IMR-90 (cell line): ENCODE data around the gene USP25. TPM values are rescaled to one million over a fixed set of nuclear protein-coding genes. Genes with fewer than 3 reads are reported as not detected.

Source experiments
- ATAC-seq: fragments of 200-7000 bp; cut with Tn5 transposase; 2 replicates; pipeline ENCODE4 v1.9.1; 2020; ENCODE audit warnings: low read depth, mild to moderate bottlenecking, moderate library complexity
- BruUV-seq: library from RNA; stranded (reverse); fragments of 400-500 nt; replicated peaks from 2 replicates; lab custom pipeline; 2021; lab: Mats Ljungman, UMichigan
- CTCF ChIA-PET: fragments of 300-600 bp; formaldehyde crosslinking; extraction: SDS; loops from one replicate; lab custom pipeline; 2021; ENCODE audit warnings: antibody characterized with exemption; lab: Yijun Ruan, JAX
- POLR2A ChIA-PET: fragments of 300-600 bp; sonication (Branson Sonifier 250); formaldehyde crosslinking; loops from one replicate; lab custom pipeline; 2022; ENCODE audit warnings: antibody characterized with exemption; ENCODE audit not compliant: unreplicated experiment; lab: Charles Lee
- DNase-seq: peaks from one replicate; pipeline ENCODE4 v3.0.0; 2013
- H2AFZ ChIP-seq: replicated peaks from 2 replicates; pipeline ENCODE3; 2013; ENCODE audit warnings: low read length, mild to moderate bottlenecking; ENCODE audit not compliant: poor library complexity
- H2AK5ac ChIP-seq: 2 replicates; pipeline ENCODE4 v1.6.1; 2013; ENCODE audit warnings: low read depth, low read length, inconsistent platforms
- H2AK9ac ChIP-seq: replicated peaks from 2 replicates; pipeline ENCODE3; 2013; ENCODE audit warnings: mild to moderate bottlenecking, low read depth, low read length, moderate library complexity; ENCODE audit not compliant: poor library complexity
- H2BK120ac ChIP-seq: 2 replicates; pipeline ENCODE4 v1.6.1; 2013; ENCODE audit warnings: low read depth, low read length, inconsistent platforms
- H2BK15ac ChIP-seq: 3 replicates; pipeline ENCODE4 v1.6.1; 2013; ENCODE audit warnings: low read depth, low read length, inconsistent platforms
- H2BK20ac ChIP-seq: 2 replicates; pipeline ENCODE4 v1.6.1; 2013; ENCODE audit warnings: low read depth, mild to moderate bottlenecking, inconsistent platforms, low read length, moderate library complexity
- H2BK5ac ChIP-seq: 2 replicates; pipeline ENCODE4 v1.6.1; 2013; ENCODE audit warnings: mild to moderate bottlenecking, low read depth, low read length, inconsistent platforms; ENCODE audit not compliant: poor library complexity, severe bottlenecking
- H3K14ac ChIP-seq: replicated peaks from 2 replicates; pipeline ENCODE4 v1.6.1; 2013; ENCODE audit warnings: low read depth, low read length, inconsistent platforms
- H3K18ac ChIP-seq: 2 replicates; pipeline ENCODE4 v1.6.1; 2013; ENCODE audit warnings: low read depth, low read length, control low read depth
- H3K23ac ChIP-seq: 2 replicates; pipeline ENCODE4 v1.6.1; 2013; ENCODE audit warnings: low read depth, low read length, inconsistent platforms
- H3K27ac ChIP-seq: 2 replicates; pipeline ENCODE4 v1.5.1; 2013; ENCODE audit warnings: mild to moderate bottlenecking, control low read depth, low read length; ENCODE audit not compliant: insufficient read depth
- H3K27me3 ChIP-seq: 2 replicates; pipeline ENCODE4 v1.6.1; 2013; ENCODE audit warnings: low read length; ENCODE audit not compliant: control insufficient read depth, insufficient read depth
- H3K36me3 ChIP-seq: 2 replicates; pipeline ENCODE4 v1.6.1; 2013; ENCODE audit warnings: low read length, mixed read lengths; ENCODE audit not compliant: control insufficient read depth, insufficient read depth
- H3K4ac ChIP-seq: 2 replicates; pipeline ENCODE4 v1.6.1; 2013; ENCODE audit warnings: low read depth, low read length, inconsistent platforms
- H3K4me1 ChIP-seq: 2 replicates; pipeline ENCODE4 v1.6.1; 2013; ENCODE audit warnings: low read length, mixed read lengths; ENCODE audit not compliant: control insufficient read depth, insufficient read depth
- H3K4me2 ChIP-seq: 2 replicates; pipeline ENCODE4 v1.6.1; 2013; ENCODE audit warnings: low read depth, mild to moderate bottlenecking, control low read depth, low read length, moderate library complexity
- H3K4me3 ChIP-seq: 2 replicates; pipeline ENCODE4 v1.5.1; 2013; ENCODE audit warnings: low read depth, mild to moderate bottlenecking, control low read depth, low read length, moderate library complexity; ENCODE audit not compliant: insufficient read depth
- H3K56ac ChIP-seq: 2 replicates; pipeline ENCODE4 v1.6.1; 2013; ENCODE audit warnings: low read length, inconsistent platforms; ENCODE audit not compliant: insufficient read depth; ENCODE audit errors: extremely low read depth
- H3K79me1 ChIP-seq, 2 experiments: 2 replicates each; pipeline ENCODE4 v1.6.1; 2013; ENCODE audit warnings: low read length in 2 of 2, inconsistent platforms in 1 of 2, low read depth in 1 of 2
- H3K9ac ChIP-seq: 2 replicates; pipeline ENCODE4 v1.6.1; 2013; ENCODE audit warnings: low read depth, low read length, control low read depth
- H3K9me1 ChIP-seq: 2 replicates; pipeline ENCODE4 v1.6.1; 2013; ENCODE audit warnings: low read length, inconsistent platforms; ENCODE audit not compliant: insufficient read depth
- H3K9me3 ChIP-seq: 2 replicates; pipeline ENCODE4 v1.6.1; 2013; ENCODE audit warnings: low read length; ENCODE audit not compliant: control insufficient read depth, insufficient read depth
- H4K20me1 ChIP-seq: 2 replicates; pipeline ENCODE4 v1.6.1; 2013; ENCODE audit warnings: low read length, inconsistent platforms; ENCODE audit not compliant: insufficient read depth
- H4K5ac ChIP-seq: 2 replicates; pipeline ENCODE4 v1.6.1; 2013; ENCODE audit warnings: mild to moderate bottlenecking, low read depth, low read length, control low read depth
- H4K8ac ChIP-seq, 2 experiments: 2 replicates each; pipeline ENCODE4 v1.6.1; 2013; ENCODE audit warnings: low read depth in 2 of 2, low read length in 2 of 2, control low read depth in 1 of 2, inconsistent platforms in 1 of 2
- H4K91ac ChIP-seq: 2 replicates; pipeline ENCODE4 v1.6.1; 2013; ENCODE audit warnings: low read depth, low read length, inconsistent platforms; ENCODE audit not compliant: insufficient read depth
- BHLHE40 ChIP-seq: fragments of 150-350 bp; IDR thresholded peaks from 2 replicates; pipeline ENCODE4 v1.6.1; 2016; ENCODE audit warnings: mild to moderate bottlenecking, low read depth, low read length
- CEBPB ChIP-seq: IDR thresholded peaks from 2 replicates; pipeline ENCODE4 v1.6.1; 2012; ENCODE audit warnings: low read depth, low read length, improper control_type of control experiment
- CHD1 ChIP-seq: IDR thresholded peaks from 2 replicates; pipeline ENCODE4 v1.6.1; 2012; ENCODE audit warnings: low read depth, low read length, improper control_type of control experiment
- FOS ChIP-seq: fragments of 150-350 bp; IDR thresholded peaks from 2 replicates; pipeline ENCODE4 v1.6.1; 2016; ENCODE audit warnings: low read depth, low read length
- MAFK ChIP-seq: IDR thresholded peaks from 2 replicates; pipeline ENCODE4 v1.6.1; 2012; ENCODE audit warnings: low read depth, low read length, improper control_type of control experiment
- MAZ ChIP-seq: IDR thresholded peaks from 2 replicates; pipeline ENCODE4 v1.6.1; 2012; ENCODE audit warnings: low read depth, mild to moderate bottlenecking, low read length, improper control_type of control experiment, moderate library complexity, borderline replicate concordance
- MXI1 ChIP-seq: IDR thresholded peaks from 2 replicates; pipeline ENCODE4 v1.6.1; 2012; ENCODE audit warnings: low read depth, mild to moderate bottlenecking, low read length, moderate library complexity, borderline replicate concordance
- NFE2L2 ChIP-seq: fragments of 150-350 bp; IDR thresholded peaks from 2 replicates; pipeline ENCODE4 v1.6.1; 2016; ENCODE audit warnings: low read depth, mild to moderate bottlenecking, low read length
- RFX5 ChIP-seq: IDR thresholded peaks from 2 replicates; pipeline ENCODE4 v1.8.0; 2012; ENCODE audit warnings: low read depth, mild to moderate bottlenecking, low read length, moderate library complexity
- WGBS, 2 experiments: methylation state at CpG; one replicate each; pipeline versions ENCODE4 v1.1.5 to v1.1.7; 2013; ENCODE audit warnings: missing lambda C conversion rate in 2 of 2; ENCODE audit not compliant: insufficient read length in 1 of 2; ENCODE audit errors: extremely low coverage in 2 of 2; 5-methylcytosine and 5-hydroxymethylcytosine counted together
- dilution Hi-C: fragments of 300-500 bp; cut with HindIII; formaldehyde crosslinking; loops from one replicate; pipeline ENCODE4 v1.14.3; 2018; ENCODE audit warnings: low sequenced_read_pairs; ENCODE audit not compliant: unreplicated experiment
- in situ Hi-C: fragments of 300-500 bp; cut with MboI; formaldehyde crosslinking; loops from 3 replicates; pipeline ENCODE4 v1.14.3; 2019; ENCODE audit warnings: low sequenced_read_pairs, inconsistent platforms, mixed read lengths
- intact Hi-C: fragments of 100-400 bp; cut with micrococcal nuclease; formaldehyde crosslinking; loops from 2 replicates; pipeline ENCODE4 v1.10.0; 2022
- polyA plus RNA-seq, 3 experiments: library from polyadenylated mRNA; depleted of rRNA; stranded (reverse); fragments of >200 nt; gene quantifications; 2 replicates each; pipeline ENCODE4 v1.2.3, GENCODE V29; 2012; ENCODE audit warnings: low replicate concordance in 1 of 3
- total RNA-seq: library from RNA; depleted of rRNA; stranded (reverse); fragments of >200 nt; gene quantifications from 2 replicates; pipeline ENCODE4 v1.2.3, GENCODE V29; 2012
- TF ChIP-seq, protein P1 (sequence below): fragments of 150-350 bp; IDR thresholded peaks from 2 replicates; pipeline ENCODE4 v1.6.1; 2016; ENCODE audit warnings: low read depth, mild to moderate bottlenecking, low read length, moderate library complexity, borderline replicate concordance

USP25 gene
- total and polyA plus RNA-seq, 2 of the 4 experiments (the other 2 are of a cell fraction): 9.3 to 23.3 TPM

DNA sequence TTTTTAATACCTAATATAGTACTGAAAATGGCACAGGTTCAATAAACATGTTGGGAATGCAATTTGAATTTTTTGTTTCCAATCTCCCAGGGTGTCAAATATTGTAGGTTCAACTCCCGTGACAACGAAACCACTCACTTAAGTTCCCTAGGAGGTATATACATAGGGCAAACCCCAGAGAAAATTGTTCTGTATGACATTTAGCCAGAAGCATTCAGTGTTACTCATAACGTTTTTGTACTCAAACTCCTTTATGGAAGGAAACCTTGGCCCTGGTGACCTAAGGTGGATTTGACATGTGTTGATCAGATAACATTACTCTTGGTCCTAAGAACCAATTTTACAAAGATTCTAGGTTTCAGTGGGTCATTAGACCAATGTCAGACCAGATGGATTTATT is 110.6 kb downstream of the USP25 start:
- H3K23ac ChIP-seq: no peak overlapping the region
- H4K91ac ChIP-seq: no peak overlapping the region
- TF ChIP-seq CHD1 (no peak), MXI1 (no peak), MAZ (no peak), RFX5 (no peak), MAFK (no peak), NFE2L2 (no peak), CEBPB (no peak), FOS (no peak), BHLHE40 (no peak)
- TF ChIP-seq, protein P1, sequence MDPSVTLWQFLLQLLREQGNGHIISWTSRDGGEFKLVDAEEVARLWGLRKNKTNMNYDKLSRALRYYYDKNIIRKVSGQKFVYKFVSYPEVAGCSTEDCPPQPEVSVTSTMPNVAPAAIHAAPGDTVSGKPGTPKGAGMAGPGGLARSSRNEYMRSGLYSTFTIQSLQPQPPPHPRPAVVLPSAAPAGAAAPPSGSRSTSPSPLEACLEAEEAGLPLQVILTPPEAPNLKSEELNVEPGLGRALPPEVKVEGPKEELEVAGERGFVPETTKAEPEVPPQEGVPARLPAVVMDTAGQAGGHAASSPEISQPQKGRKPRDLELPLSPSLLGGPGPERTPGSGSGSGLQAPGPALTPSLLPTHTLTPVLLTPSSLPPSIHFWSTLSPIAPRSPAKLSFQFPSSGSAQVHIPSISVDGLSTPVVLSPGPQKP: no peak
- no peak overlapping the region for H2AFZ ChIP-seq
- no peaks in the 10 kb centered on the region for H4K20me1 ChIP-seq
- CTCF ChIA-PET: no interaction called here
- no CpG with 5 or more reads among the region's 3 CpGs for WGBS, 2 experiments
- dilution Hi-C loops (no loop called here), in situ Hi-C loops (no loop called here), intact Hi-C loops (loop anchor here (5.0 kb wide), 1 partner anchor 108 kb away; no protein-coding TSS in a partner anchor)
- no peak for DNase-seq
- H3K4me1 ChIP-seq: peaks cover 2% of the 10 kb centered on the region
- no peak overlapping the region for H3K27ac ChIP-seq
- no peak overlapping the region for H3K4me3 ChIP-seq
- H3K14ac ChIP-seq: no peak overlapping the region
- no peak for ATAC-seq
- no peaks in the 10 kb centered on the region for H3K9me3 ChIP-seq
- no peak overlapping the region for H2AK9ac ChIP-seq
- no peak overlapping the region for H3K4ac ChIP-seq
- no peaks in the 10 kb centered on the region for H3K27me3 ChIP-seq
- H2BK120ac ChIP-seq: no peak overlapping the region
- H2BK5ac ChIP-seq: no peak overlapping the region
- H4K8ac ChIP-seq: no peak overlapping the region
- no TSS peak for BruUV-seq
- H4K5ac ChIP-seq: no peak overlapping the region
- H3K9me1 ChIP-seq: no peaks in the 10 kb centered on the region; the same call in 1 of the 2 replicates
- 0 out of 2 replicates have a peak, but pooled peaks cover 2% of the 10 kb centered on the region for H3K36me3 ChIP-seq
- no peak overlapping the region for H3K18ac ChIP-seq
- POLR2A ChIA-PET: no interaction called here
- no peak overlapping the region for H2BK15ac ChIP-seq
- peaks cover 2 to 4% of the 10 kb centered on the region in 2 experiments; a peak in 2 of 4 replicates for H3K79me1 ChIP-seq
- H3K56ac ChIP-seq: no peak overlapping the region
- no peak overlapping the region for H2AK5ac ChIP-seq
- H3K9ac ChIP-seq: no peak overlapping the region
- H2BK20ac ChIP-seq: no peak overlapping the region
- H3K4me2 ChIP-seq: no peak overlapping the region
